K562 (cell line): Measurements from ENCODE around the gene CDC5L. TPM values are rescaled to one million over a fixed set of nuclear protein-coding genes. Genes with fewer than 3 reads are reported as not detected.

Experiments
- ARID4B ChIP-seq: sonication (generic); formaldehyde crosslinking; IDR thresholded peaks from 2 replicates; pipeline ENCODE4 v1.8.0; 2022; ENCODE audit warnings: mild to moderate bottlenecking, missing genetic modification reagents
- ATF1 ChIP-seq, 2 experiments: fragments of 450-650 bp in 1 of 2; IDR thresholded peaks; 2 replicates each; pipeline ENCODE4 v1.6.1; 2016; ENCODE audit warnings: missing compliant biosample characterization in 1 of 2, missing genetic modification characterization in 1 of 2
- CBFA2T2 ChIP-seq: fragments of 450-650 bp; conservative IDR thresholded peaks from 2 replicates; pipeline ENCODE4 v1.6.1; 2017; ENCODE audit warnings: mild to moderate bottlenecking
- CREB3 ChIP-seq: fragments of 450-650 bp; conservative IDR thresholded peaks from 2 replicates; pipeline ENCODE4 v1.6.1; 2016; ENCODE audit warnings: missing genetic modification characterization, low read depth, mild to moderate bottlenecking, missing compliant biosample characterization, moderate library complexity
- LEF1 ChIP-seq: fragments of 450-650 bp; IDR thresholded peaks from 2 replicates; pipeline ENCODE4 v1.6.1; 2016; ENCODE audit warnings: mild to moderate bottlenecking
- NCOA2 ChIP-seq, 2 experiments: fragments of 450-650 bp; IDR thresholded peaks; 2 replicates each; pipeline ENCODE4 v1.6.1; 2018; ENCODE audit warnings: mild to moderate bottlenecking in 2 of 2, moderate library complexity in 1 of 2; ENCODE audit not compliant: partially characterized antibody in 2 of 2
- NCOA4 ChIP-seq: fragments of 450-650 bp; IDR thresholded peaks from 2 replicates; pipeline ENCODE4 v1.6.1; 2018; ENCODE audit warnings: mild to moderate bottlenecking; ENCODE audit not compliant: partially characterized antibody
- NR0B1 ChIP-seq: fragments of 450-650 bp; IDR thresholded peaks from one replicate; pipeline ENCODE4 v1.6.1; 2018; ENCODE audit warnings: mild to moderate bottlenecking, moderate library complexity; ENCODE audit not compliant: partially characterized antibody
- NR2F6 ChIP-seq: fragments of 450-650 bp; formaldehyde crosslinking; IDR thresholded peaks from 2 replicates; pipeline ENCODE4 v1.4.0; 2020; ENCODE audit warnings: mild to moderate bottlenecking
- POLR2H ChIP-seq: IDR thresholded peaks from 2 replicates; pipeline ENCODE4 v1.6.1; 2016; ENCODE audit warnings: missing genetic modification characterization, low read depth, mild to moderate bottlenecking, control low read depth, missing compliant biosample characterization, moderate library complexity
- YY1 ChIP-seq, 3 experiments: IDR thresholded peaks; 2 replicates each; pipeline ENCODE4 v1.6.1; 2011; ENCODE audit warnings: low read length in 2 of 3, mild to moderate bottlenecking in 2 of 3, moderate library complexity in 2 of 3, borderline replicate concordance in 1 of 3, control low read depth in 1 of 3, low read depth in 1 of 3; ENCODE audit not compliant: insufficient read depth in 3 of 3, insufficient replicate concordance in 2 of 3, control insufficient read depth in 1 of 3, insufficient read length in 1 of 3; ENCODE audit errors: extremely low read depth in 1 of 3
- ZNF121 ChIP-seq: sonication (generic); formaldehyde crosslinking; conservative IDR thresholded peaks from 2 replicates; pipeline ENCODE4 v1.8.0; 2022; ENCODE audit warnings: missing genetic modification reagents
- ZNF436 ChIP-seq: fragments of 250-450, 450-650 bp; sonication (Bioruptor Pico); formaldehyde crosslinking; IDR thresholded peaks from 2 replicates; pipeline ENCODE4 v1.7.0; 2020; ENCODE audit warnings: mild to moderate bottlenecking
- ZNF830 ChIP-seq: fragments of 250-450 bp; sonication (Bioruptor Pico); IDR thresholded peaks from 2 replicates; pipeline ENCODE4 v1.5.0; 2021; ENCODE audit warnings: mild to moderate bottlenecking
- polyA plus RNA-seq, 8 experiments: library from polyadenylated mRNA; depleted of rRNA in 4 of 8; stranded (reverse) in 5 of 8; unstranded in 3 of 8; fragments of >200 nt; fragmentation: Nextera tagmentation in 2 of 8; fragmentation: Illumina TruSeq in 1 of 8; extraction: Ambion mirVana in 2 of 8; extraction: Trizol in 1 of 8; gene quantifications; 2 replicates each; pipeline versions ENCODE4 v1.2.1 to v1.2.3, GENCODE V29; 2011 to 2014; ENCODE audit warnings: inconsistent platforms in 1 of 8, missing spikeins in 1 of 8
- total RNA-seq, 7 experiments: library from RNA; depleted of rRNA in 6 of 7; stranded (reverse); fragments of >200 nt in 6 of 7; fragmentation: Illumina TruSeq in 2 of 7; extraction: Trizol in 2 of 7; gene quantifications; 2 replicates each; pipeline versions ENCODE4 v1.2.1 to v1.2.3, GENCODE V29; 2011 to 2021; ENCODE audit warnings: low replicate concordance in 1 of 7
- TF ChIP-seq, protein P1 (sequence below), 2 experiments: fragments of 200-800 bp in 1 of 2; sonication (Bioruptor generic) in 1 of 2; sonication (generic) in 1 of 2; formaldehyde crosslinking in 1 of 2; IDR thresholded peaks in 1 of 2; conservative IDR thresholded peaks in 1 of 2; 2 replicates each; pipeline versions ENCODE4 v1.5.0 to v1.6.1; 2016 to 2020; ENCODE audit warnings: missing compliant biosample characterization in 1 of 2, missing genetic modification characterization in 1 of 2, missing genetic modification reagents in 1 of 2

CDC5L gene
- total and polyA plus RNA-seq, 9 of the 15 experiments (the other 6 are each of a cell fraction or from before 2014, with no cell fraction given), result 22.3 to 44.2 (median 30.8) TPM

DNA sequence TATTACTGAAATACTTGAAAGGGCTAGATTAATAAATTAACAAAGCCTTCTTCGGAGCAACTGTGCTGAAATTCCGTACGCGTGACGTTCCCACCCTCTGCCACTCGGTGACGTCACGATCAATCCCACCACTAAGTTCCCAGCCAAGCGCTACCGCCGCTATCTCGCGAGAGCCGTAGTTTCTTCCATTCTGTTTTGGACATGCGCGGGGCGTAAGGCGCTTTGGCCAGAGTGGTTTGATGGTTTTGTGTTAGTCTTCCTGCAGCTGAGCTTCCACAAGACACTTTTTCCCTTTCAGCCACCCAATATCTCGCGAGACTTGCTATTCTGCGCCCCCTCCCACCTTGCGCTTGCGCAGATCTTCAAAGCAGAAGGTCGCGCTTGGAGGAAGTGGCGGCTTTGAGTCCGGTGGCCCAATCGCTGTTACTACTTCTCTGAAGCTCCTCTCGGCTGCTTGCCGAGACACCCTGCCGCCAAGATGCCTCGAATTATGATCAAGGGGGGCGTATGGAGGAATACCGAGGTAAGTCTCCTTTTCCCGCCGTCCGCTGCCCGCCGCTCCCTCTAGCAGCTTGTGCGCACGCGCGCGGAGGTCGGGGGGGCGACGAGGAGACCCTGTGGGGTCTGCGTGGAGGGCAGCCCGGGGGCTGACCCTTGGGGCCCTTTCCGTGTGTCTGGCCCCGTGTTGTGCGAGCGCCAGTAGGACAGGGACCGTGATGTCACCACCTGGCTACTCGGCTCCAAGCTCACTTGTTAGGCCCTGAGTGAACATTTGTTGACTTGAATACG lies at the start of gene CDC5L (continued):
- peak; percentile 82 for TF ChIP-seq ATF1 (CRISPR knock-in tag; IDR thresholded peaks at IDR 0.05)
- TF ChIP-seq ATF1 (tag; IDR thresholded peaks at IDR 0.05), result peak; percentile 100
- TF ChIP-seq ZNF121 (CRISPR knock-in tag), result no peak
- TF ChIP-seq ARID4B (CRISPR knock-in tag), result peak; percentile 87
- no peak for TF ChIP-seq NCOA4
- no peak for TF ChIP-seq NR0B1
- TF ChIP-seq CREB3, result no peak
- peak in 1 of 3 experiments; percentile 53 for TF ChIP-seq YY1 (IDR thresholded peaks at IDR 0.05; ENCODE audit: borderline replicate concordance in 1 of 3, control insufficient read depth in 1 of 3, extremely low read depth in 1 of 3, insufficient read depth in 3 of 3, insufficient read length in 1 of 3, insufficient replicate concordance in 2 of 3, low read depth in 1 of 3, low read length in 2 of 3)
- TF ChIP-seq ZNF436, result no peak
- TF ChIP-seq ZNF830 (CRISPR knock-in tag), result no peak
- peak; percentile 14; the same call in 1 of the 2 replicates for TF ChIP-seq LEF1
- TF ChIP-seq POLR2H (tag), result peak; percentile 93
- TF ChIP-seq NR2F6 (CRISPR knock-in tag), result peak; percentile 83; the same call in 1 of the 2 replicates
- TF ChIP-seq, protein P1, sequence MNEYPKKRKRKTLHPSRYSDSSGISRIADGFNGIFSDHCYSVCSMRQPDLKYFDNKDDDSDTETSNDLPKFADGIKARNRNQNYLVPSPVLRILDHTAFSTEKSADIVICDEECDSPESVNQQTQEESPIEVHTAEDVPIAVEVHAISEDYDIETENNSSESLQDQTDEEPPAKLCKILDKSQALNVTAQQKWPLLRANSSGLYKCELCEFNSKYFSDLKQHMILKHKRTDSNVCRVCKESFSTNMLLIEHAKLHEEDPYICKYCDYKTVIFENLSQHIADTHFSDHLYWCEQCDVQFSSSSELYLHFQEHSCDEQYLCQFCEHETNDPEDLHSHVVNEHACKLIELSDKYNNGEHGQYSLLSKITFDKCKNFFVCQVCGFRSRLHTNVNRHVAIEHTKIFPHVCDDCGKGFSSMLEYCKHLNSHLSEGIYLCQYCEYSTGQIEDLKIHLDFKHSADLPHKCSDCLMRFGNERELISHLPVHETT (CRISPR knock-in tag; conservative IDR thresholded peaks at IDR 0.05 in 1 of 2, IDR thresholded peaks at IDR 0.05 in 1 of 2), result peak in 1 of 2 experiments; percentile 55; a peak in 1 of 4 replicates
- TF ChIP-seq NCOA2 (IDR thresholded peaks at IDR 0.05; ENCODE audit: partially characterized antibody in 2 of 2), result no peak
- TF ChIP-seq CBFA2T2, result no peak
